GM12865 (cell line): Measurements from ENCODE around the gene ADCY2.

Experiments used
- DNase-seq: peaks from one replicate; pipeline ENCODE4 v3.0.0; 2010; ENCODE audit warnings: low read depth
- H3K4me3 ChIP-seq: 2 replicates; pipeline ENCODE4 v1.5.1; 2011; ENCODE audit warnings: mild to moderate bottlenecking, low read depth, low read length, control low read depth
- CTCF ChIP-seq: IDR thresholded peaks from 2 replicates; pipeline ENCODE4 v1.5.1; 2011; ENCODE audit warnings: low read length, control low read depth, low read depth, inconsistent platforms; ENCODE audit not compliant: insufficient read depth; ENCODE audit errors: missing control alignments

The ADCY2 gene

GRCh38 chr5:7837403-7837802 is 441.5 kb downstream of the ADCY2 start:
- no peak overlapping the region for H3K4me3 ChIP-seq
- DNase-seq: no peak
- TF ChIP-seq CTCF: no peak

GRCh38 chr5:7842531-7842930 is 446.6 kb downstream of the ADCY2 start:
- H3K4me3 ChIP-seq: no peak overlapping the region
- no peak for TF ChIP-seq CTCF
- DNase-seq: no peak

- H3K4me3 ChIP-seq: no peak overlapping the region
- DNase-seq: no peak
- no peak for TF ChIP-seq CTCF
Measured at GRCh38 chr5:7844901-7845300, 449.0 kb downstream of the ADCY2 start.

GRCh38 chr5:7845557-7845956 is 449.6 kb downstream of the ADCY2 start:
- DNase-seq: no peak
- no peak for TF ChIP-seq CTCF
- no peak overlapping the region for H3K4me3 ChIP-seq

GRCh38 chr5:7846327-7846726 is 450.4 kb downstream of the ADCY2 start:
- DNase-seq: no peak
- TF ChIP-seq CTCF: no peak
- H3K4me3 ChIP-seq: no peak overlapping the region

- no peak overlapping the region for H3K4me3 ChIP-seq
- no peak for DNase-seq
- no peak for TF ChIP-seq CTCF
Measured at GRCh38 chr5:7848296-7848695, 452.4 kb downstream of the ADCY2 start.

- TF ChIP-seq CTCF: no peak
- DNase-seq: no peak
- no peak overlapping the region for H3K4me3 ChIP-seq
Measured at GRCh38 chr5:7849681-7850394, 453.9 kb downstream of the ADCY2 start.
